Body of pancreas (tissue), 4 donors: Measurements from ENCODE around the gene CLEC16A.

Source experiments
- CTCF ChIP-seq, 7 experiments: fragments of 450-650 bp in 4 of 7; fragments of 200-600 bp in 3 of 7; sonication (generic) in 3 of 7; IDR thresholded peaks; one replicate each; pipeline ENCODE4 v1.5.1; 2016 to 2019; ENCODE audit warnings: antibody characterized with exemption in 7 of 7
- POLR2A ChIP-seq, 3 donors: fragments of 450-650 bp; IDR thresholded peaks; one replicate each; pipeline ENCODE4 v1.6.1; 2016; ENCODE audit warnings: antibody characterized with exemption in 3 of 3, mild to moderate bottlenecking in 2 of 3

GRCh38 chr16:10970065-10970464 lies 25.7 kb downstream of the CLEC16A start:
- TF ChIP-seq POLR2A (IDR thresholded peaks at IDR 0.05) (no peak), CTCF (IDR thresholded peaks at IDR 0.05) (no peak)
